ENCODE measurements around the gene VPS13C.
"Not testable (repeated sequence)": the region's sequence is repeated elsewhere in the genome, so short reads cannot be mapped to it uniquely, and the experiment has no call there.

VPS13C gene

DNA sequence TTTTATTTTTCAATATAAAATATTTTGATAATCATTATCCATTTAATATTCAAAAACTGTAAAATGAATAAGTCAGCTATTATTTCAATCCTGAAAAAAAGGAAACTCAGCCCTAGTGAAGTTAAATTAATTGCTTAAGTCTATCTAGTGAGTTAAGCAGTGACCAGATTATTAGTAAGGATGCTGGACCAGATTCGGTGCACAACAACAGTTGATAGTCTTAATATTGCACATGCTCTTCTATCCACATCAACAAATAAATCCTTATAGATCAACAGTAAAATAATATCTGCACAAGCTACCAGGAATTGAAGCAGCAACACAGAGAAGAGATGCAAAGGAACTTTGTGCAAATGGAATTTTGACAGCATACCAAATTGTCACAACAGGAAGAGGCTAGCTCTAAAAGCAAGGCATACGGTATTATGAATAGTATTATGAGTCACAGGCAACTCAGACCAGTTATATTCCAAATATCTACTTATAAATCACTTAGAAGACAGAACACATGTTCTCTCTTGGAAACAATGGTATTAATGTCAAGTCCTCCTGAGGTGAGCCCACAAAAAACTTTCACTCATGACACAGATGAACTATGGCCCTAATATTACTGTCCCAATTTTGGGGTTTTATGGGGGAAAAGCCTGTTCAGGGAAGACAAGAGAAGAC lies 24.9 kb downstream of the VPS13C start:
- DNase-seq (ENCODE audit: low spot score), result no peak

- DNase-seq (ENCODE audit: low spot score), result no peak
Observed at GRCh38 chr15:62027916-62028315, 32.3 kb downstream of the VPS13C start.

- no peak for DNase-seq (ENCODE audit: low spot score)
Observed at GRCh38 chr15:62027263-62027565, 33.0 kb downstream of the VPS13C start.

DNA sequence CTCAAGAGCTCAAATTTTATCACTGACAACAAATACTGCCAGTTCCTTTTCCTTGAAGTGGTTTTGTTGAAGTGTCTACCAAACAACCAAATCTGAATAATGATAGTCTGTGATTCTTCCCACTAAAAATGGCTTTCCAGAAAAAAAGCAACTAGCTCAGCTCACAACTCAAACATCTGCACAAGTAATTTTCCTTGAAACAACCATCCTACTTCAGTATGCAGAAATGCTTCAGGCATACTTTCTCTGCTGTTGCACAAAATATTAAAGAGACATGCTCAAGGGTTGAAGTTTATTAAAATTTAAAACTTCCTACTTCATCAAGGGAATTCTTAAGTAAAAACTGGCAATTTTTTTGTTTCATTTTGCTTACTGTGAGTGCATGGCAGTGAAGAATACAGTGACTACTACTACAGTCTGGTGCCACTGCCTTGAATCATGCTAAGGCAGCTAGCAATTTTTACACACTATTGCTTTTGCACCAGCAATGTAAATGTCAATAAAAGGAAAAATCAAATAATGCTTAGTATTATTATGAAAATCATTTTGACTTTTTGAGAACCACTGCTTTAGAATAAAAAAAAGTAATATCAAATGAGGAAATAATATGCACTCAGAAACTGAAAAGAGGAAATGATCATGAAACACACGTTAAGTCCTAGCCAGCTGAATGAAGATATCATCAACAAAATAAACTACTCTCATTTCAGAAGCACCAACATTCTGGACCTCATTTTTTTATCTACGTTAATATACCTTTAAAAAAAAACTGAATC lies 33.6 kb downstream of the VPS13C start:
- DNase-seq (ENCODE audit: low spot score), result no peak

- DNase-seq (ENCODE audit: low spot score), result no peak
Observed at GRCh38 chr15:62021991-62022600, 38.2 kb downstream of the VPS13C start.

- DNase-seq (ENCODE audit: low spot score), result no peak
Observed at GRCh38 chr15:62020576-62021160, 39.6 kb downstream of the VPS13C start.

GRCh38 chr15:62005354-62005753 lies 54.9 kb downstream of the VPS13C start:
- DNase-seq (ENCODE audit: low spot score), result not testable (repeated sequence)

- DNase-seq (ENCODE audit: low spot score), result no peak
Observed at GRCh38 chr15:61997786-61998185, 62.5 kb downstream of the VPS13C start.

DNA sequence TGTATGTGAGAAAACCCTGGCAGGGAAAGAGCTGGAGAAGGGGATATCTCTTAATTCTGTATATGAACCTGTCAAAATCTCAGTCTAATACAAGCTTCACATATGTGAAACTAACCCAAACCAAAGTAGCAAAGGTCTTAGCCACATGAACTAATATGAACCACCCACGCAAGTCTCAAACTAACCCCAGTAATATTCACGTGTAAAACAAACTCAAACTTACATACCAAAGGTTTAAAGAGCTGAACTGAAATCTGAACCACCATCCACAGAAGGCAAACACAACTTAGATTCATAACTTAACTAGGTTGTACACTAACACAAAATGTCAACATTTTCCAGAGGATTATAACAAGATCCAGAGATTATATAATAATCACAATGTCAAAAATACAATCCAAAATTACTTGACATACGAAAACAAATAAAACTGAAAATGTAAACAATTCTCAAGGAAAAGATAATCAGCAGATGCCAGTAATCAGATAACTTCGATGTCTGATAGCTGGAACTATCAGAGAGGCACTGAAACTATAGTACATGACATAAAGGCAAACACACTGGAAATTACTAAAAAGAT lies 64.1 kb downstream of the VPS13C start:
- DNase-seq (ENCODE audit: low spot score), result no peak

DNA sequence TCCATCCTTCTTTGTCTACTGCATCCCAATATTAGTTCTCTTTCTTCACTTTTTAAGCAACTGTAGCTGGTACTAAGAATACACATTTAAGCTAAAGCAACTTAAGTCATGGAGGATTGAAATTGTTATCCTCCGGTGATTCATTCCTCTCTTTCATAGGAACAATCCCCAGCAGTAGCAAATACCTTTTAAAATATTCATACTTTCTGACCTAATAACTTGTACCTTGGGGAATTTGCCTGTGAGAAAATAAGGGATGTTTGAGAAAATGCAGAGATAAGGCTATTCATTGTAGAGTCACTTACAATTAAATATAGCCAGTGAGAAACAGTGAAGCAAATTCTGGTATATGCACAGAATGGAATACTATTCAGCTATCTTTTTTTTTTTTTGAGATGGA lies 66.0 kb downstream of the VPS13C start:
- DNase-seq (ENCODE audit: low spot score), result no peak

GRCh38 chr15:61992518-61992917 lies 67.7 kb downstream of the VPS13C start:
- no peak for DNase-seq (ENCODE audit: low spot score)

DNA sequence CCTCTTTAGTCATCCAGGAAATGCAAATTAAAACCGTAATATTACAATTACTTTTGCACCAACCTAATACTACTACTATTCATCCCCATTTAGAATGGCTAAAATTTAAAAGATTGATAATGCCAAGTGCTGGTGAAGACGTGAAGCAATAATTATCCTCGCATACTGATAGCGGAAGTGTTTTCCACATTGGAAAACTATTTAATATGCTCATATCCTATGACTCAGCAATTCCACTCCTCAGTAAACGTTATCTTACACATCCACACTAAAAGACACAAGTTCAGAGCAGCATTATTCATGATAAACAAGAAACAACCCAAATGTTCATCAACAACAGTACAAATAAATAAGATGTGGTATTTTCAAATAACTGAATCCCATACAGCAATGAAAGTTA lies 70.6 kb downstream of the VPS13C start:
- no peak for DNase-seq (ENCODE audit: low spot score)

DNA sequence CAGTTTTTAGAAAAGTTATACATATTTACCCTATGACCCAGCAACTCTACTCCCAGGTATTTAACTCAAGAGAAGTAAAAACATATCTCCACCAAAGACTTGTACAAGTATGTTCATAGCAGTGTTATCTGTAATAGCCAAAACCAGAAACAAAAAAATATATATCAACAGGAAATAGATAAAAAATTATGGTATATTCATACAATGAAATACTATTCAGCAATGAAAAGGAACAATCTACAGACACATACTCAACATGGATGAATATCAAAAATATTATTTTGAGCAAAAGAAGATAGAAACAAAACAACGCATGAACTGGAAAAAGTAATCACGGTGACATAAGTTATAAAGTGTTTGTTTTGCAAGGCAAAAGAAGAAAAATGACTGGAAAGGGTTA lies 72.4 kb downstream of the VPS13C start:
- no peak for DNase-seq (ENCODE audit: low spot score)

DNA sequence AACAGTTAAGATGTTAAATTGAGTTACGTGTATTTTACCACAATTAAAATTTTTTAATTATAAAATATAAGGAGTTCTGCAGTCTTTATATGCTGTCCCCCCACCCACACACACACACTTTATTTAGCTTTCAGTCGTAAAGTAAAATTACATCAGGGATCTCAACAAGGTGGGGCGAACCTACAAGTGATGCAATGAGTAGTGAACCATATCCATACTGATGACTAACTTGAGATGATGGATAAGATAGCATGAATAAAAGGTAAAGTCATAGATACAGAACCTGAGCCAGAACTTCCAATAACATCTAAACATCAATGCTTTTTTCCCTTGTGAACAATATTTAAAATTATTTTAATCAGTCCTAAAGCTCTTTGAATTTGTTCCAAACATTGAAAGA lies 77.2 kb downstream of the VPS13C start:
- DNase-seq (ENCODE audit: low spot score), result no peak

DNA sequence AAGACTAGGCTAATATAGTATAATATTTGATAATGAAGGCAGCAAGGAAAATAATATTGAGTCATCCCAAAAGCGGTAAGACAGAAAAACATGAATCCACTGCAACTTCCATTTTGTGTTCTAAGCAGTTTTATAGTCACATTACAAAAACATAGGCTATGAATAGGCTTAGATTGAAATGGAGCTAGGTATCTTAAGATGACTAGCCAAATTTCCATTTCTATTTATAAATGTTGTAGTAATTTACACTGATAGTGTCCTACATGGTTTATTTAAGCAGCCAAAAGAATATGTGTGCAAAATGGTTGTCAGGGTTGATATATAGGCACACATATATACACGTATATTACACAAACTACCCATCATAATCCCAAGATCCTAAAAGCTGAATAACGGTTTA lies 82.0 kb downstream of the VPS13C start:
- no peak for DNase-seq (ENCODE audit: low spot score)

- no peak for DNase-seq (ENCODE audit: low spot score)
Observed at GRCh38 chr15:61974759-61975158, 85.5 kb downstream of the VPS13C start.

DNA sequence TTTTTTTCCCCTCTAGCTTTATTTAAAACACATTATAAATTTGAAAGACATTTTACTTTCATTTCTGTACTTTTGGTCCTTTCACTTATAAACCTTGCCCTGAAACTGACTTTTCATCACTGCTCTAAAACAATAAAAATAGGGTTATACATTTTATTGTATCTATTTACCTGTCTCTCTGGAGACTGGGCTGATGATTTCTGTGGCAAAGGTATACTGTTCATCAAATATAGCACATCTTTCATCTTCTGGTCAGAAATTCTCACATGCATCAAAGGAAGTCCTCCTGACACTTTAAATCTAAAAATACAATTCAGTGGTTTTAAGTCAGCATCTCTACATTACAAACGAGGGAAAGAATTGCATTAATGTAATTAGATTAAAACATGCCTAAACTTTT lies 86.1 kb downstream of the VPS13C start:
- DNase-seq (ENCODE audit: low spot score), result no peak

- no peak for DNase-seq (ENCODE audit: low spot score)
Observed at GRCh38 chr15:61951949-61952348, 108.3 kb downstream of the VPS13C start.

GRCh38 chr15:61946778-61947177 lies 113.5 kb downstream of the VPS13C start:
- no peak for DNase-seq (ENCODE audit: low spot score)

GRCh38 chr15:61943992-61944391 lies 116.3 kb downstream of the VPS13C start:
- DNase-seq (ENCODE audit: low spot score), result no peak

DNA sequence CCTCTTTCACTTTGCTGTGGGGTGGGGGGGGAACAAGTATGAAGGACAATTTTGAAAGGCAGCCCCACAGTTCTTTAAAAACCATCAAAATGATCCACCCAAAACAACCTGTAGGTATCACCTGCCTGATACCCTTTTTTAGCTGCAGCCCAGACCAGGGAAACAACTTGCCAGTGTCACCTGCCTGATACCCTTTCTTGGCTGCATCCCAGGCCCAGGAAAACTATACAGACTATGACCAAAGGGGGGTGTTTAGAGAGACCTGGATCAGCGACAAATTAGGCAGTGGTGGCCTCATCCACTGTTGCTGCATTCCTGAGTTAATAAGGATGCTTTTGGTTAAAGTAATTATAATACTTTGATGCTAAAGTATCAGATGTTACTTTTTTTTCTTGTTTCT lies 122.0 kb downstream of the VPS13C start:
- DNase-seq (ENCODE audit: low spot score), result peak; percentile 7

DNA sequence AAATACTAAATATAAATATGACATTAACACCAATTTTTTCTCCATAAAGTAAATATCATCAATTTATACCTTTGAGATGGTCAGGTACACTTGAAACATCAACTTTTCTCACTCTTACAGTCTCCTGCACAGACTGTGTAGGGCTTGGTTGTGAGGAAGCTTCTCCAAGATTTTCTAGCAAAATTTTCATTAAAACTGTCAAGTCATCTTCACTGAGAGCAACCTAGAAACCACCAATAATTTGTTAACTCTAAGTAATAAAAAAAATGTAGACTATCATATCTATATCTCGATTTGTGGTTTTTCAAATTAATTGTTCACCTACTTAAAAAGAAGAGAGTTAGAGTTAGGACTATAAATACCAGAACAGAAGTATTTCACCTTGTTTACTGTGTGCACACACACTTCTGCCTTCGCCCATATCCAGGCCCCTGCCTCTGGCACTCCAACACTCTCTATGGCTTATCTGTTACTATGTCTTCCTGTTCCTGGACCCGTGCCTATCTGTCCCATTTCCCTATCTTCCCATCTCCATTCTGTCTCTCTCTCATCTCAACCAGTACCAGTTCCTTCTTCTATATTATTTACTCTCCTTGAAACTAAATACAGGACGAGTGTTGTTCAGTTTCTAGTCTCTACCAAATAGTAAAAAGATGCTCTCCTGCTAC lies 123.6 kb downstream of the VPS13C start:
- DNase-seq (ENCODE audit: low spot score), result no peak
